Activated naive CD8-positive, alpha-beta T cell treated with anti-CD3 and anti-CD28 coated beads for 36 hours (primary cell): ENCODE results near the gene NEK11. TPM values are rescaled to one million over a fixed set of nuclear protein-coding genes. Genes with fewer than 3 reads are reported as not detected.

Source experiments
- DNase-seq: peaks from one replicate; pipeline ENCODE4 v3.0.0; 2021
- H3K27ac Mint-ChIP-seq: one replicate; pipeline ENCODE4 v1.8.0; 2022; ENCODE audit warnings: mild to moderate bottlenecking, moderate library complexity, mixed read lengths
- H3K27me3 Mint-ChIP-seq: one replicate; pipeline ENCODE4 v1.8.0; 2022; ENCODE audit warnings: mild to moderate bottlenecking, mixed read lengths
- H3K36me3 Mint-ChIP-seq: one replicate; pipeline ENCODE4 v1.8.0; 2021; ENCODE audit warnings: mild to moderate bottlenecking, mixed read lengths
- H3K4me1 Mint-ChIP-seq: one replicate; pipeline ENCODE4 v1.8.0; 2021; ENCODE audit warnings: mixed read lengths
- H3K4me3 Mint-ChIP-seq: one replicate; pipeline ENCODE4 v1.8.0; 2022; ENCODE audit warnings: mild to moderate bottlenecking, moderate library complexity, mixed read lengths
- H3K9me3 Mint-ChIP-seq: one replicate; pipeline ENCODE4 v1.8.0; 2022; ENCODE audit warnings: mixed read lengths
- total RNA-seq, 2 experiments: library from RNA; stranded (reverse); gene quantifications; one replicate each; pipeline ENCODE4 v1.2.3, GENCODE V29; 2021

Gene NEK11
- total RNA-seq, 2 experiments from 2014 or later: 0.85 to 2.1 TPM

DNA sequence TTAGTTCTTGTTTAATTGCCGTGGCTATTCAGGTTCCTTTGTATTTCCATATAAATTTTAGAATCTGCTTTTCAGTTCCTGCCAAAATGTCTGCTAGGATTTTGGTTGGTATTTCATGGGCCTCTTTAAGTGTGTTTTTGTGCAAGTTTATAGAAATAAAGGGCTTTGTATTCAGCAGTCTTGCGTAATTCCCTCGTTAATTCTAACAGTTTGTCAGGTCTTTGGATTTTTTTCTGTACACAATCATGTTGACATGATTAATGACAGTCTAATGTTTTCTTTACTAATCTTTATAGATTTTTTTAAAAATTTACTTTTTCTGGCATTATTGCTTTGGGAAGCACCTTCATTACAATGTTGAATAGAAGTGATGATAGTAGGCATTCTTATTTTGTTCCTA lies 120.9 kb downstream of the NEK11 start:
- peaks cover 3% of the 10 kb centered on the region for H3K9me3 Mint-ChIP-seq
- no peak for DNase-seq
- H3K27ac Mint-ChIP-seq: no peak overlapping the region
- no peak overlapping the region for H3K4me3 Mint-ChIP-seq
- H3K36me3 Mint-ChIP-seq: no peaks in the 10 kb centered on the region
- H3K4me1 Mint-ChIP-seq: no peaks in the 10 kb centered on the region
- no peaks in the 10 kb centered on the region for H3K27me3 Mint-ChIP-seq

DNA sequence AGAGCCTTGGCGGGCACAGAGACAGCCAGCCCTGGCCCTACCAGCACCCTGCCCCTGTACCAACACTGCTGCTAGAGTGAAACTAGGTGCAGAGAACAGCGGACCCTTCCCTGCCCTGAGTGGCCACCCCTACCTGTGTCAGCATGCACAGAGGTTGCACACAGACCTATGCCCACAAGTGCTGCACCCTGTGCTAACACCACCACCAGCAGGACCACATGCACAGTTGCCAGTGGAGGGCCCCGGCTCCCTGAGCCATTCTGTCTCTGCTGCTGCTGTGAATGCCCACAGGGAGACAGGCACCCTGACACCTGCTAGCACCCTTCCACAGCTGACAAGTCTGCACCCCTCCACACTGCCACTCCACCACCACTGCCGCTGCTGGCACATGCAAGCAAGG lies 131.8 kb downstream of the NEK11 start:
- Mint-ChIP-seq H3K27ac (no peak overlapping the region), H3K4me3 (no peak overlapping the region), H3K27me3 (no peaks in the 10 kb centered on the region), H3K4me1 (no peaks in the 10 kb centered on the region), H3K36me3 (no peaks in the 10 kb centered on the region), H3K9me3 (no peaks in the 10 kb centered on the region)
- DNase-seq: no peak

GRCh38 chr3:131162516-131162915 lies 135.8 kb downstream of the NEK11 start:
- H3K4me3 Mint-ChIP-seq: no peak overlapping the region
- no peaks in the 10 kb centered on the region for H3K36me3 Mint-ChIP-seq
- no peaks in the 10 kb centered on the region for H3K27me3 Mint-ChIP-seq
- no peak overlapping the region for H3K27ac Mint-ChIP-seq
- no peaks in the 10 kb centered on the region for H3K4me1 Mint-ChIP-seq
- no peaks in the 10 kb centered on the region for H3K9me3 Mint-ChIP-seq
- DNase-seq: no peak

GRCh38 chr3:131167867-131168266 lies 141.2 kb downstream of the NEK11 start:
- Mint-ChIP-seq H3K9me3 (no peaks in the 10 kb centered on the region), H3K27ac (no peak overlapping the region), H3K4me1 (no peaks in the 10 kb centered on the region), H3K4me3 (no peak overlapping the region), H3K27me3 (no peaks in the 10 kb centered on the region), H3K36me3 (no peaks in the 10 kb centered on the region)
- DNase-seq: no peak

DNA sequence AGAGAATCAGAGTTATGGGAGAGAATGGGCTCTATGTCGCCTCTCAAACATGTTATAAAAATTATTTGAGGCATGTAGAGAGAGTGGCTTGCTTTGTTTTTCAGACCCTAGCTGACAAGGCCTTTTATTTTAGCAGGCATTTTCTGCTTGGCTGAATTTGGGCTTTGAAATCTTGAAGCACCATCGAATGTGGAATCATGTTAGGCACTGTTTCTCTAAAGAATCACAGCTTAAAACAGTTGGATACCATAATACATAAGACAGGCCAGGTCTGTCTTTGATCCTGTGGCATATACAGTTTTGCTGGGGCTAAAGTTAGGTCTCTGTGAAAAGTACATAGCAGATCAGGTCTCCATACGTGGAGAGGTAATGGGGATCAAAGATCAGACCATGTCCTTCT lies 142.7 kb downstream of the NEK11 start:
- Mint-ChIP-seq H3K4me3 (no peak overlapping the region), H3K36me3 (no peaks in the 10 kb centered on the region), H3K9me3 (no peaks in the 10 kb centered on the region), H3K27me3 (no peaks in the 10 kb centered on the region), H3K4me1 (peaks cover 10% of the 10 kb centered on the region), H3K27ac (no peak overlapping the region)
- no peak for DNase-seq

GRCh38 chr3:131172502-131173200 lies 146.0 kb downstream of the NEK11 start:
- no peak for DNase-seq
- Mint-ChIP-seq H3K27me3 (no peaks in the 10 kb centered on the region), H3K9me3 (no peaks in the 10 kb centered on the region), H3K4me1 (peaks cover 21% of the 10 kb centered on the region), H3K36me3 (no peaks in the 10 kb centered on the region), H3K4me3 (no peak overlapping the region), H3K27ac (no peak overlapping the region)

GRCh38 chr3:131174752-131175151 lies 148.1 kb downstream of the NEK11 start:
- no peaks in the 10 kb centered on the region for H3K9me3 Mint-ChIP-seq
- H3K27me3 Mint-ChIP-seq: no peaks in the 10 kb centered on the region
- no peaks in the 10 kb centered on the region for H3K36me3 Mint-ChIP-seq
- H3K4me1 Mint-ChIP-seq: peaks cover 21% of the 10 kb centered on the region
- peak overlapping the region; percentile 38 for H3K27ac Mint-ChIP-seq
- H3K4me3 Mint-ChIP-seq: no peak overlapping the region
- peak; percentile 23 for DNase-seq

- H3K4me1 Mint-ChIP-seq: peaks cover 13% of the 10 kb centered on the region
- H3K27ac Mint-ChIP-seq: no peak overlapping the region
- no peak overlapping the region for H3K4me3 Mint-ChIP-seq
Measured at GRCh38 chr3:131178710-131179375, 152.2 kb downstream of the NEK11 start.

GRCh38 chr3:131192701-131193100 lies 166.0 kb downstream of the NEK11 start:
- Mint-ChIP-seq H3K27me3 (no peaks in the 10 kb centered on the region), H3K9me3 (peaks cover 3% of the 10 kb centered on the region), H3K4me3 (no peak overlapping the region), H3K27ac (no peak overlapping the region), H3K4me1 (no peaks in the 10 kb centered on the region), H3K36me3 (no peaks in the 10 kb centered on the region)
- DNase-seq: no peak

More at GRCh38 chr3:131178710-131179375, 152.2 kb downstream of the NEK11 start:
- no peak for DNase-seq
- H3K27me3 Mint-ChIP-seq: no peaks in the 10 kb centered on the region
- H3K9me3 Mint-ChIP-seq: peaks cover 3% of the 10 kb centered on the region
- H3K36me3 Mint-ChIP-seq: peaks cover under 1% of the 10 kb centered on the region

DNA sequence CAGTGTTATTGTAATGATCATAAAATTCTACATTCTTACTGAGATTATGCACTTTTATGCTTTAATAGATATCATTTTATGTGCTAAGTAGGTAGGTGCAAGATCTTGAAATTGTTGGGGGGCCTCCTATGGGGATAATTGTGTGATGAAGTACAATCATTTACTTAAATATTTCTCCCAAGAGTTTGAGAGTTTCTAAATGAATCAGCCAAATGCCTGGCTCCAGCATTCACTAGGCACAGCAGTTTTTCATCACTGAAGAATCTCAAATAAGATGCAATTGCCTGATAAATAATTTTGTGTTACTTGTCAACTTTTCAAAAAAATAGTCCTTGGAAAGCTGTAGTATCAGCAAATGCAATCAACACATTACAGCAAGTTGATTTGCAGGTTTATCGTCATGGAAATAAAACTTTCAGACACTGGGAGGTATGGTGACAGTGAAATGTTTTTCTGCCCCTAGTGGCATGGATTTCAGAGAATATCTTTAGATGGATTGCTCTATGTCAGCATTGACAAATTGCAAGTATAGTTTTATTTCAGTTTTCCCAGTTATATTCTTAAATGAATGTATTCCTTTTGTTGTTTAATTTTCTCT lies 167.1 kb downstream of the NEK11 start:
- no peaks in the 10 kb centered on the region for H3K27me3 Mint-ChIP-seq
- DNase-seq: no peak
- H3K36me3 Mint-ChIP-seq: no peaks in the 10 kb centered on the region
- no peak overlapping the region for H3K27ac Mint-ChIP-seq
- H3K9me3 Mint-ChIP-seq: peaks cover 3% of the 10 kb centered on the region
- H3K4me3 Mint-ChIP-seq: no peak overlapping the region
- H3K4me1 Mint-ChIP-seq: no peaks in the 10 kb centered on the region

- Mint-ChIP-seq H3K4me3 (no peak overlapping the region), H3K4me1 (no peaks in the 10 kb centered on the region), H3K36me3 (no peaks in the 10 kb centered on the region), H3K27me3 (no peaks in the 10 kb centered on the region), H3K27ac (no peak overlapping the region), H3K9me3 (peaks cover 6% of the 10 kb centered on the region)
- DNase-seq: no peak
Measured at GRCh38 chr3:131194816-131195215, 168.1 kb downstream of the NEK11 start.

- Mint-ChIP-seq H3K9me3 (peaks cover 21% of the 10 kb centered on the region), H3K27me3 (no peaks in the 10 kb centered on the region), H3K4me1 (no peaks in the 10 kb centered on the region), H3K36me3 (peaks cover 1% of the 10 kb centered on the region), H3K4me3 (no peak overlapping the region), H3K27ac (no peak overlapping the region)
- DNase-seq: no peak
Measured at GRCh38 chr3:131200636-131201199, 174.0 kb downstream of the NEK11 start.

DNA sequence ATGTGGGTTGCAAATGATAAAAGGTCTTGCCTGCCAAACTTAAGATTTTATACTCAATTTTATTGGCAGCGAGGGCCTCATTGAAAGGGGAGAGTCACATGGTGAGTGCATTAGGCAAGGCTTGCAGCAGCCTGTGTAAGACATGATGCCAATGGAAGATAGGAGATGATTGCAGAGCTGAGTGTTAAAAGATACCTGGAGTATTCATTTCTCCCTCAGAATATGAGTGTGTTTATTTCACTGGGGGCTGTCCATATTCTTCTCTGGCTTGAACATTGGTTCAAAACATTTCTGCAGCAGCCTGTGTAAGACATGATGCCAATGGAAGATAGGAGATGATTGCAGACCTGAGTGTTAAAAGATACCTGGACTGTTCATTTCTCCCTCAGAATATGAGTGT lies 189.7 kb downstream of the NEK11 start:
- H3K4me1 Mint-ChIP-seq: no peaks in the 10 kb centered on the region
- no peaks in the 10 kb centered on the region for H3K9me3 Mint-ChIP-seq
- no peaks in the 10 kb centered on the region for H3K36me3 Mint-ChIP-seq
- H3K27ac Mint-ChIP-seq: no peak overlapping the region
- H3K27me3 Mint-ChIP-seq: peaks cover 3% of the 10 kb centered on the region
- no peak overlapping the region for H3K4me3 Mint-ChIP-seq
- no peak for DNase-seq

DNA sequence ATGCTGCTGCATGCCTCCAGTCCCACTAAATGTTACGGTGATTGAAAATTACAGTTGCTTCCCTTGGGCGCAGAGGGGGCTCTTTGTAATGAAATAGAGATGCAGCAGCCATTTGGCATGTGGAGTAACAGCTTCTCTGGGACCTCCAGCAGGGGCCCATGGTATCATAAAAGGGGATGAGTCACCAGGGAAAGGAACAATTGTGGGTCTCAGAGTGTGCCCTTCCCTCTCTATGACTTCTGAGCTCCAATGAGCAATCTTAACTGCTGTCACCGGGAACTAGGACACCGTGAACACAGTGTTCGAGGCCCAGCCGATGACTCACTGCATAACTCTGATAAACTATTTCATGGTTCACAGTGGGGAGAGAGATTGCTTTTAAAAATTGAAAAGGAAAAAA lies 190.1 kb downstream of the NEK11 start:
- Mint-ChIP-seq H3K4me1 (no peaks in the 10 kb centered on the region), H3K4me3 (no peak overlapping the region), H3K27ac (no peak overlapping the region), H3K27me3 (peaks cover 3% of the 10 kb centered on the region), H3K9me3 (no peaks in the 10 kb centered on the region), H3K36me3 (no peaks in the 10 kb centered on the region)
- DNase-seq: no peak

GRCh38 chr3:131217296-131217741 lies 190.6 kb downstream of the NEK11 start:
- no peak for DNase-seq
- H3K27me3 Mint-ChIP-seq: peaks cover 3% of the 10 kb centered on the region
- H3K36me3 Mint-ChIP-seq: no peaks in the 10 kb centered on the region
- H3K9me3 Mint-ChIP-seq: no peaks in the 10 kb centered on the region
- no peaks in the 10 kb centered on the region for H3K4me1 Mint-ChIP-seq
- no peak overlapping the region for H3K27ac Mint-ChIP-seq
- H3K4me3 Mint-ChIP-seq: no peak overlapping the region
